Stimulated activated effector memory CD8-positive, alpha-beta T cell treated with anti-CD3 and anti-CD28 coated beads, Interleukin-12 subunit alpha, Interleukin-12 subunit beta, amount 100 ng/mL, for 72 hours (primary cell): ENCODE results near the gene SLC12A7.
"Not testable (repeated sequence)": the region's sequence is repeated elsewhere in the genome, so short reads cannot be mapped to it uniquely, and the experiment has no call there.

Experiments
- ATAC-seq: fragments of 150-1000 bp; cut with Tn5 transposase; 2 replicates; pipeline ENCODE4 v1.10.0; 2021
- DNase-seq, 2 donors: peaks; one replicate each; pipeline ENCODE4 v3.0.0; 2021 to 2022; ENCODE audit warnings: low spot score in 2 of 2
- H3K27ac Mint-ChIP-seq: one replicate; pipeline ENCODE4 v1.8.0; 2022; ENCODE audit warnings: mild to moderate bottlenecking, mixed read lengths
- H3K36me3 Mint-ChIP-seq: one replicate; pipeline ENCODE4 v1.8.0; 2022; ENCODE audit warnings: mild to moderate bottlenecking, mixed read lengths
- H3K4me1 Mint-ChIP-seq: one replicate; pipeline ENCODE4 v1.8.0; 2022; ENCODE audit warnings: mixed read lengths
- H3K4me3 Mint-ChIP-seq: one replicate; pipeline ENCODE4 v1.8.0; 2022; ENCODE audit warnings: mild to moderate bottlenecking, mixed read lengths
- H3K9me3 Mint-ChIP-seq: one replicate; pipeline ENCODE4 v1.8.0; 2022; ENCODE audit warnings: mixed read lengths

Gene SLC12A7

GRCh38 chr5:1033606-1034420 is 78.0 kb downstream of the SLC12A7 start:
- Mint-ChIP-seq H3K27ac (no peak overlapping the region), H3K36me3 (no peaks in the 10 kb centered on the region), H3K9me3 (no peaks in the 10 kb centered on the region), H3K4me1 (peaks cover 6% of the 10 kb centered on the region), H3K4me3 (no peak overlapping the region)
- ATAC-seq (no peak), DNase-seq (no peak)

- no peak overlapping the region for H3K27ac Mint-ChIP-seq
- H3K4me1 Mint-ChIP-seq = peaks cover 6% of the 10 kb centered on the region
- DNase-seq (no peak), ATAC-seq (no peak)
- H3K36me3 Mint-ChIP-seq = no peaks in the 10 kb centered on the region
- no peak overlapping the region for H3K4me3 Mint-ChIP-seq
- no peaks in the 10 kb centered on the region for H3K9me3 Mint-ChIP-seq
Measured at GRCh38 chr5:1033178-1033577, 78.7 kb downstream of the SLC12A7 start.

GRCh38 chr5:1032551-1033027 is 79.3 kb downstream of the SLC12A7 start:
- no peaks in the 10 kb centered on the region for H3K36me3 Mint-ChIP-seq
- H3K9me3 Mint-ChIP-seq = no peaks in the 10 kb centered on the region
- H3K4me3 Mint-ChIP-seq = no peak overlapping the region
- DNase-seq = no peak
- ATAC-seq = no peak
- no peak overlapping the region for H3K27ac Mint-ChIP-seq
- H3K4me1 Mint-ChIP-seq = peaks cover 6% of the 10 kb centered on the region

- H3K4me1 Mint-ChIP-seq = peaks cover 6% of the 10 kb centered on the region
- no peak for DNase-seq
- no peak overlapping the region for H3K27ac Mint-ChIP-seq
- H3K4me3 Mint-ChIP-seq = no peak overlapping the region
- no peak for ATAC-seq
- H3K9me3 Mint-ChIP-seq = no peaks in the 10 kb centered on the region
- no peaks in the 10 kb centered on the region for H3K36me3 Mint-ChIP-seq
Measured at GRCh38 chr5:1032011-1032410, 79.9 kb downstream of the SLC12A7 start.

- ATAC-seq (no peak), DNase-seq (no peak)
- no peak overlapping the region for H3K27ac Mint-ChIP-seq
- no peaks in the 10 kb centered on the region for H3K9me3 Mint-ChIP-seq
- no peaks in the 10 kb centered on the region for H3K36me3 Mint-ChIP-seq
- H3K4me3 Mint-ChIP-seq = no peak overlapping the region
- peaks cover 6% of the 10 kb centered on the region for H3K4me1 Mint-ChIP-seq
Measured at GRCh38 chr5:1031306-1031959, 80.4 kb downstream of the SLC12A7 start.

GRCh38 chr5:1030801-1031271 is 81.0 kb downstream of the SLC12A7 start:
- H3K27ac Mint-ChIP-seq = no peak overlapping the region
- no peaks in the 10 kb centered on the region for H3K36me3 Mint-ChIP-seq
- no peak for ATAC-seq

GRCh38 chr5:1029945-1030625 is 81.8 kb downstream of the SLC12A7 start:
- Mint-ChIP-seq H3K36me3 (no peaks in the 10 kb centered on the region), H3K4me3 (no peak overlapping the region)
- ATAC-seq = no peak

More at GRCh38 chr5:1030801-1031271, 81.0 kb downstream of the SLC12A7 start:
- Mint-ChIP-seq H3K9me3 (no peaks in the 10 kb centered on the region), H3K4me3 (no peak overlapping the region), H3K4me1 (peaks cover 6% of the 10 kb centered on the region)
- DNase-seq = no peak

GRCh38 chr5:1029282-1029944 is 82.5 kb downstream of the SLC12A7 start:
- DNase-seq = no peak
- H3K9me3 Mint-ChIP-seq = no peaks in the 10 kb centered on the region
- no peaks in the 10 kb centered on the region for H3K4me1 Mint-ChIP-seq
- no peak for ATAC-seq
- H3K36me3 Mint-ChIP-seq = no peaks in the 10 kb centered on the region
- no peak overlapping the region for H3K27ac Mint-ChIP-seq
- H3K4me3 Mint-ChIP-seq = no peak overlapping the region

More at GRCh38 chr5:1029945-1030625, 81.8 kb downstream of the SLC12A7 start:
- H3K27ac Mint-ChIP-seq = no peak overlapping the region
- no peaks in the 10 kb centered on the region for H3K9me3 Mint-ChIP-seq
- no peak for DNase-seq
- peaks cover 3% of the 10 kb centered on the region for H3K4me1 Mint-ChIP-seq

GRCh38 chr5:1028481-1029281 is 83.2 kb downstream of the SLC12A7 start:
- no peaks in the 10 kb centered on the region for H3K36me3 Mint-ChIP-seq
- no peak overlapping the region for H3K4me3 Mint-ChIP-seq
- no peaks in the 10 kb centered on the region for H3K9me3 Mint-ChIP-seq
- ATAC-seq (no peak), DNase-seq (no peak)
- no peak overlapping the region for H3K27ac Mint-ChIP-seq
- no peaks in the 10 kb centered on the region for H3K4me1 Mint-ChIP-seq

GRCh38 chr5:1027631-1028441 is 84.0 kb downstream of the SLC12A7 start:
- Mint-ChIP-seq H3K4me3 (no peak overlapping the region), H3K27ac (no peak overlapping the region), H3K4me1 (no peaks in the 10 kb centered on the region), H3K36me3 (no peaks in the 10 kb centered on the region), H3K9me3 (no peaks in the 10 kb centered on the region)
- DNase-seq (no peak), ATAC-seq (no peak)

GRCh38 chr5:1026700-1027621 is 84.9 kb downstream of the SLC12A7 start:
- ATAC-seq = no peak
- H3K4me1 Mint-ChIP-seq = no peaks in the 10 kb centered on the region

GRCh38 chr5:1021969-1022336 is 89.9 kb downstream of the SLC12A7 start:
- not testable (repeated sequence) for H3K4me3 Mint-ChIP-seq, H3K27ac Mint-ChIP-seq, DNase-seq, H3K36me3 Mint-ChIP-seq, H3K9me3 Mint-ChIP-seq, ATAC-seq, H3K4me1 Mint-ChIP-seq

More at GRCh38 chr5:1026700-1027621, 84.9 kb downstream of the SLC12A7 start:
- H3K4me3 Mint-ChIP-seq = no peak overlapping the region
- DNase-seq = no peak
- no peak overlapping the region for H3K27ac Mint-ChIP-seq
- no peaks in the 10 kb centered on the region for H3K36me3 Mint-ChIP-seq
- H3K9me3 Mint-ChIP-seq = no peaks in the 10 kb centered on the region
